ENCODE results near the gene RFX3.

The RFX3 gene

GRCh38 chr9:3510796-3511195 is 15.0 kb downstream of the RFX3 start:
- Histone ChIP-seq H3K9me3 (ENCODE audit: insufficient read depth, low read length, severe bottlenecking) (no peaks in the 10 kb centered on the region), H3K27me3 (ENCODE audit: insufficient read depth, low read length, poor library complexity) (no peaks in the 10 kb centered on the region), H3K4me3 (ENCODE audit: low read depth in 1 of 2, low read length in 2 of 2) (no peak overlapping the region), H3K9ac (ENCODE audit: low read depth, low read length) (no peak overlapping the region), H3K4me2 (ENCODE audit: insufficient read depth, low read length) (no peak overlapping the region), H2AFZ (ENCODE audit: low read depth, low read length) (no peak overlapping the region), H3K27ac (ENCODE audit: low read length) (no peak overlapping the region), H3K4me1 (ENCODE audit: insufficient read depth, low read length) (peaks cover 13% of the 10 kb centered on the region; the same call in 1 of the 2 replicates), H4K20me1 (ENCODE audit: insufficient read depth, low read length) (no peaks in the 10 kb centered on the region; the same call in 1 of the 2 replicates), H3K36me3 (ENCODE audit: insufficient read depth, low read length) (no peaks in the 10 kb centered on the region), H3K79me2 (ENCODE audit: insufficient read depth, low read length) (peaks cover 21% of the 10 kb centered on the region; the same call in 1 of the 2 replicates)
- ATAC-seq (ENCODE audit: insufficient read depth, low read depth): no peak
- TF ChIP-seq CTCF (IDR thresholded peaks at IDR 0.05; ENCODE audit: borderline replicate concordance, extremely low read depth, low read length, poor library complexity, severe bottlenecking): no peak
- no peak for TF ChIP-seq EZH2 (IDR thresholded peaks at IDR 0.05; ENCODE audit: borderline replicate concordance, low read depth, low read length, severe bottlenecking)
- DNase-seq: no peak

GRCh38 chr9:3509926-3510325 is 15.9 kb downstream of the RFX3 start:
- H3K4me3 ChIP-seq (ENCODE audit: low read depth in 1 of 2, low read length in 2 of 2): no peak overlapping the region
- H3K27ac ChIP-seq (ENCODE audit: low read length): no peak overlapping the region
- no peaks in the 10 kb centered on the region for H3K9me3 ChIP-seq (ENCODE audit: insufficient read depth, low read length, severe bottlenecking)
- peaks cover 13% of the 10 kb centered on the region; the same call in 1 of the 2 replicates for H3K4me1 ChIP-seq (ENCODE audit: insufficient read depth, low read length)
- TF ChIP-seq EZH2 (IDR thresholded peaks at IDR 0.05; ENCODE audit: borderline replicate concordance, low read depth, low read length, severe bottlenecking) (no peak), CTCF (IDR thresholded peaks at IDR 0.05; ENCODE audit: borderline replicate concordance, extremely low read depth, low read length, poor library complexity, severe bottlenecking) (no peak)
- no peaks in the 10 kb centered on the region for H3K27me3 ChIP-seq (ENCODE audit: insufficient read depth, low read length, poor library complexity)
- no peaks in the 10 kb centered on the region; the same call in 1 of the 2 replicates for H4K20me1 ChIP-seq (ENCODE audit: insufficient read depth, low read length)
- no peaks in the 10 kb centered on the region for H3K36me3 ChIP-seq (ENCODE audit: insufficient read depth, low read length)
- ATAC-seq (ENCODE audit: insufficient read depth, low read depth) (no peak), DNase-seq (no peak)
- H3K4me2 ChIP-seq (ENCODE audit: insufficient read depth, low read length): no peak overlapping the region
- no peak overlapping the region for H3K9ac ChIP-seq (ENCODE audit: low read depth, low read length)
- H2AFZ ChIP-seq (ENCODE audit: low read depth, low read length): no peak overlapping the region
- H3K79me2 ChIP-seq (ENCODE audit: insufficient read depth, low read length): peaks cover 17% of the 10 kb centered on the region; the same call in 1 of the 2 replicates

- no peaks in the 10 kb centered on the region for H3K27me3 ChIP-seq (ENCODE audit: insufficient read depth, low read length, poor library complexity)
- peaks cover 12% of the 10 kb centered on the region; the same call in 1 of the 2 replicates for H3K79me2 ChIP-seq (ENCODE audit: insufficient read depth, low read length)
- no peaks in the 10 kb centered on the region for H3K9me3 ChIP-seq (ENCODE audit: insufficient read depth, low read length, severe bottlenecking)
- DNase-seq: no peak
- no peak for TF ChIP-seq CTCF (IDR thresholded peaks at IDR 0.05; ENCODE audit: borderline replicate concordance, extremely low read depth, low read length, poor library complexity, severe bottlenecking)
- TF ChIP-seq EZH2 (IDR thresholded peaks at IDR 0.05; ENCODE audit: borderline replicate concordance, low read depth, low read length, severe bottlenecking): no peak
- peak; percentile 33; the same call in 1 of the 3 replicates for ATAC-seq (ENCODE audit: insufficient read depth, low read depth)
- peaks cover 13% of the 10 kb centered on the region; the same call in 1 of the 2 replicates for H3K4me1 ChIP-seq (ENCODE audit: insufficient read depth, low read length)
- H2AFZ ChIP-seq (ENCODE audit: low read depth, low read length): no peak overlapping the region
- no peak overlapping the region for H3K4me2 ChIP-seq (ENCODE audit: insufficient read depth, low read length)
- peak overlapping the region; percentile 32; the same call in 1 of the 2 replicates for H3K27ac ChIP-seq (ENCODE audit: low read length)
- no peak overlapping the region for H3K9ac ChIP-seq (ENCODE audit: low read depth, low read length)
- no peaks in the 10 kb centered on the region for H3K36me3 ChIP-seq (ENCODE audit: insufficient read depth, low read length)
- no peak overlapping the region for H3K4me3 ChIP-seq (ENCODE audit: low read depth in 1 of 2, low read length in 2 of 2)
- H4K20me1 ChIP-seq (ENCODE audit: insufficient read depth, low read length): no peaks in the 10 kb centered on the region; the same call in 1 of the 2 replicates
Measured at GRCh38 chr9:3508521-3509291, 17.1 kb downstream of the RFX3 start.
